PC-9 (cell line): ENCODE data around the gene PRAMEF27. TPM values are rescaled to one million over a fixed set of nuclear protein-coding genes. Genes with fewer than 3 reads are reported as not detected.

ENCODE experiments used
- total RNA-seq: library from RNA; stranded (reverse); gene quantifications from 2 replicates; pipeline ENCODE4 v1.2.3, GENCODE V29; 2021

The PRAMEF27 gene
- total RNA-seq, 1 experiment from 2014 or later = not detected

Other genes starting within 250 kb of the PRAMEF27 start
- not detected in 2 replicates for gene PRAMEF11, start 225.2 kb downstream of the PRAMEF27 start, total RNA-seq
- gene HNRNPCL1, start 207.9 kb downstream of the PRAMEF27 start, total RNA-seq = not detected in 2 replicates
- gene PRAMEF2, start 199.5 kb downstream of the PRAMEF27 start, total RNA-seq = not detected in 2 replicates
- gene PRAMEF4, start 170.4 kb downstream of the PRAMEF27 start, total RNA-seq = not detected in 2 replicates
- not detected in 2 replicates for gene PRAMEF10, start 158.3 kb downstream of the PRAMEF27 start, total RNA-seq
- gene PRAMEF7, start 140.0 kb downstream of the PRAMEF27 start, total RNA-seq = not detected in 2 replicates
- not detected in 2 replicates for gene PRAMEF6, start 109.0 kb downstream of the PRAMEF27 start, total RNA-seq
- not detected in 2 replicates for gene HNRNPCL3, start 4.2 kb upstream of the PRAMEF27 start, total RNA-seq
- not detected in 2 replicates for gene PRAMEF25, start 14.2 kb upstream of the PRAMEF27 start, total RNA-seq
- gene HNRNPCL2, start 60.3 kb upstream of the PRAMEF27 start, total RNA-seq = not detected in 2 replicates
- not detected in 2 replicates for gene PRAMEF26, start 99.4 kb upstream of the PRAMEF27 start, total RNA-seq
- not detected in 2 replicates for gene HNRNPCL4, start 109.1 kb upstream of the PRAMEF27 start, total RNA-seq
- gene PRAMEF9, start 115.3 kb upstream of the PRAMEF27 start, total RNA-seq = not detected in 2 replicates
- gene PRAMEF13, start 144.8 kb upstream of the PRAMEF27 start, total RNA-seq = not detected in 2 replicates
- not detected in 2 replicates for gene PRAMEF18, start 169.6 kb upstream of the PRAMEF27 start, total RNA-seq
- not detected in 2 replicates for gene PRAMEF5, start 197.6 kb upstream of the PRAMEF27 start, total RNA-seq
- not detected in 2 replicates for gene PRAMEF8, start 228.6 kb upstream of the PRAMEF27 start, total RNA-seq
- not detected in 2 replicates for gene PRAMEF33, start 247.0 kb upstream of the PRAMEF27 start, total RNA-seq